ENCODE measurements around the gene CDC42BPG. TPM values are rescaled to one million over a fixed set of nuclear protein-coding genes. Genes with fewer than 3 reads are reported as not detected.

CDC42BPG gene
- total and polyA plus RNA-seq, 9 of the 15 experiments (the other 6 are each of a cell fraction or from before 2014, with no cell fraction given): 0.04 to 8.8 (median 2.1) TPM

DNA sequence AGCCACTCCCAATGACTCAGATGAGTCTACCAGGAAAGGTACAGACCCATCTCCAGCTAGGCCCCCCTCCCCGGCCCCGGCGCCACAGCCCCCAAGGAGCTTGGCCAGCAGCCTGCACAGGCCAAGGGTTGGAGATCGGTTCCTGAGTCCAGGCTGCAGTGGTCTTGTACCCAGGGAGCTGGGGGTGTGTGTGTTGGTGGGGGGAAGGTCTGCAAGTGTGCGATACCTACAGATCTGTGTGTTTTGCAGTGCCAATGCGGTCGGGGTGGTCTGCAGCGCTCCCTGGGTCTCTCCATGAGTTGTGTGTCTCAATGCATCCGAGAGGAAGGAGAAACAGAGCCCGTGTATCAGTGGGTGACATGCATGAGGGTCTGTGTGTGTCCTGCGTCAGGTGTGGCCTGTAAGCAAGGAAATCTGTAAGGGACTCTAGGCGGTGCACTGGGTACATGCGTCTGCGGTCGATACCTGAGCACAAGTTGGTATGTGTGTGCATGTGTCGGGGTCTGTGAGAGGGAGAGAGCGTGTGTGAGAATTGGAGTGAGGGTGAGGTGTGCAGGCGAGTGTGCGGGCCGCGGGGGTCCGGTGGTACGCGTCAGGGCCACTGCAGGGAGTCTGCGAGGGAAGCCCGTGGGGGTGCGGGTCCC, 645 bp downstream of the CDC42BPG start:
- peak overlapping the region; percentile 86 for H3K27ac ChIP-seq (ENCODE audit: extremely low read depth, low read depth, low read length)
- intact Hi-C loops (cut with micrococcal nuclease): loop anchor here (5.0 to 10.0 kb wide), 2 partner anchors 42 to 411 kb away; partner anchors contain the start of gene MAP4K2
- TF ChIP-seq, protein P1, sequence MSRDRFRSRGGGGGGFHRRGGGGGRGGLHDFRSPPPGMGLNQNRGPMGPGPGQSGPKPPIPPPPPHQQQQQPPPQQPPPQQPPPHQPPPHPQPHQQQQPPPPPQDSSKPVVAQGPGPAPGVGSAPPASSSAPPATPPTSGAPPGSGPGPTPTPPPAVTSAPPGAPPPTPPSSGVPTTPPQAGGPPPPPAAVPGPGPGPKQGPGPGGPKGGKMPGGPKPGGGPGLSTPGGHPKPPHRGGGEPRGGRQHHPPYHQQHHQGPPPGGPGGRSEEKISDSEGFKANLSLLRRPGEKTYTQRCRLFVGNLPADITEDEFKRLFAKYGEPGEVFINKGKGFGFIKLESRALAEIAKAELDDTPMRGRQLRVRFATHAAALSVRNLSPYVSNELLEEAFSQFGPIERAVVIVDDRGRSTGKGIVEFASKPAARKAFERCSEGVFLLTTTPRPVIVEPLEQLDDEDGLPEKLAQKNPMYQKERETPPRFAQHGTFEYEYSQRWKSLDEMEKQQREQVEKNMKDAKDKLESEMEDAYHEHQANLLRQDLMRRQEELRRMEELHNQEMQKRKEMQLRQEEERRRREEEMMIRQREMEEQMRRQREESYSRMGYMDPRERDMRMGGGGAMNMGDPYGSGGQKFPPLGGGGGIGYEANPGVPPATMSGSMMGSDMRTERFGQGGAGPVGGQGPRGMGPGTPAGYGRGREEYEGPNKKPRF (IDR thresholded peaks at IDR 0.05; ENCODE audit: low read depth, low read length): no peak
- TF ChIP-seq HIVEP1 (CRISPR knock-in tag; IDR thresholded peaks at IDR 0.05) (peak; percentile 10; the same call in 1 of the 2 replicates), TAF9B (IDR thresholded peaks at IDR 0.05; ENCODE audit: partially characterized antibody) (no peak), HDAC1 (IDR thresholded peaks at IDR 0.05) (peak in 1 of 2 experiments; percentile 62; a peak in 1 of 4 replicates), ZNF146 (CRISPR knock-in tag; IDR thresholded peaks at IDR 0.05; ENCODE audit: unreplicated experiment) (no peak), TRIM28 (IDR thresholded peaks at IDR 0.05) (no peak), RFX1 (IDR thresholded peaks at IDR 0.05) (no peak), TEAD1 (CRISPR knock-in tag; IDR thresholded peaks at IDR 0.05) (0 out of 4 replicates have a peak, but pooled peaks of 1 of the 2 experiments have one; percentile 15), ZC3H8 (IDR thresholded peaks at IDR 0.05) (no peak), HDGF (IDR thresholded peaks at IDR 0.05) (peak; percentile 88), CBFB (CRISPR knock-in tag; IDR thresholded peaks at IDR 0.05) (0 out of 2 replicates have a peak, but pooled peaks have one; percentile 46), CREB1 (IDR thresholded peaks at IDR 0.05) (no peak), CREB1 (CRISPR knock-in tag; IDR thresholded peaks at IDR 0.05) (peak; percentile 31; the same call in 1 of the 2 replicates)
- TF ChIP-seq, protein P2, sequence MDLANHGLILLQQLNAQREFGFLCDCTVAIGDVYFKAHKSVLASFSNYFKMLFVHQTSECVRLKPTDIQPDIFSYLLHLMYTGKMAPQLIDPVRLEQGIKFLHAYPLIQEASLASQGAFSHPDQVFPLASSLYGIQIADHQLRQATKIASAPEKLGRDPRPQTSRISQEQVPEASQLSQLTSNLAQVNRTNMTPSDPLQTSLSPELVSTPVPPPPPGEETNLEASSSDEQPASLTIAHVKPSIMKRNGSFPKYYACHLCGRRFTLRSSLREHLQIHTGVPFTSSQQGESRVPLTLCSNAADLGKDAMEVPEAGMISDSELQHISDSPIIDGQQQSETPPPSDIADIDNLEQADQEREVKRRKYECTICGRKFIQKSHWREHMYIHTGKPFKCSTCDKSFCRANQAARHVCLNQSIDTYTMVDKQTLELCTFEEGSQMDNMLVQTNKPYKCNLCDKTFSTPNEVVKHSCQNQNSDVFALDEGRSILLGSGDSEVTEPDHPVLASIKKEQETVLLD (IDR thresholded peaks at IDR 0.05): 0 out of 2 replicates have a peak, but pooled peaks have one; percentile 28
- TF ChIP-seq, protein P3, sequence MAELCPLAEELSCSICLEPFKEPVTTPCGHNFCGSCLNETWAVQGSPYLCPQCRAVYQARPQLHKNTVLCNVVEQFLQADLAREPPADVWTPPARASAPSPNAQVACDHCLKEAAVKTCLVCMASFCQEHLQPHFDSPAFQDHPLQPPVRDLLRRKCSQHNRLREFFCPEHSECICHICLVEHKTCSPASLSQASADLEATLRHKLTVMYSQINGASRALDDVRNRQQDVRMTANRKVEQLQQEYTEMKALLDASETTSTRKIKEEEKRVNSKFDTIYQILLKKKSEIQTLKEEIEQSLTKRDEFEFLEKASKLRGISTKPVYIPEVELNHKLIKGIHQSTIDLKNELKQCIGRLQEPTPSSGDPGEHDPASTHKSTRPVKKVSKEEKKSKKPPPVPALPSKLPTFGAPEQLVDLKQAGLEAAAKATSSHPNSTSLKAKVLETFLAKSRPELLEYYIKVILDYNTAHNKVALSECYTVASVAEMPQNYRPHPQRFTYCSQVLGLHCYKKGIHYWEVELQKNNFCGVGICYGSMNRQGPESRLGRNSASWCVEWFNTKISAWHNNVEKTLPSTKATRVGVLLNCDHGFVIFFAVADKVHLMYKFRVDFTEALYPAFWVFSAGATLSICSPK (IDR thresholded peaks at IDR 0.05; ENCODE audit: borderline replicate concordance): 0 out of 2 replicates have a peak, but pooled peaks have one; percentile 24
- TF ChIP-seq, protein P4, sequence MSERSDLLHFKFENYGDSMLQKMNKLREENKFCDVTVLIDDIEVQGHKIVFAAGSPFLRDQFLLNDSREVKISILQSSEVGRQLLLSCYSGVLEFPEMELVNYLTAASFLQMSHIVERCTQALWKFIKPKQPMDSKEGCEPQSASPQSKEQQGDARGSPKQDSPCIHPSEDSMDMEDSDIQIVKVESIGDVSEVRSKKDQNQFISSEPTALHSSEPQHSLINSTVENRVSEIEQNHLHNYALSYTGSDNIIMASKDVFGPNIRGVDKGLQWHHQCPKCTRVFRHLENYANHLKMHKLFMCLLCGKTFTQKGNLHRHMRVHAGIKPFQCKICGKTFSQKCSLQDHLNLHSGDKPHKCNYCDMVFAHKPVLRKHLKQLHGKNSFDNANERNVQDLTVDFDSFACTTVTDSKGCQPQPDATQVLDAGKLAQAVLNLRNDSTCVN (CRISPR knock-in tag; IDR thresholded peaks at IDR 0.05): 0 out of 2 replicates have a peak, but pooled peaks have one; percentile 65

More for the DNA sequence above, 645 bp downstream of the CDC42BPG start:
- no peaks in the 10 kb centered on the region for H3K9me3 ChIP-seq (replicated peaks; ENCODE audit: control insufficient read depth, insufficient read depth, low read depth, low read length)
- ChIA-PET POLR2A (interaction anchor here (0.9 to 1.3 kb wide), 4 partner anchors 10 to 253 kb away, joined by 3 to 5 read pairs (median 4); partner anchors contain the start of genes EHD1 and VPS51), CTCF (ENCODE audit: low intra/inter-chr PET ratio) (interaction anchor here (1.3 kb wide), 1 partner anchor 56 kb away, joined by 9 read pairs; no protein-coding TSS in a partner anchor)
- peaks cover 14% of the 10 kb centered on the region; the same call in 2 of the 3 replicates for H3K36me3 ChIP-seq (ENCODE audit: control insufficient read depth, insufficient read depth, low read length)
- peak; percentile 15 for FAIRE-seq
- no peaks in the 10 kb centered on the region for H3K9me1 ChIP-seq (ENCODE audit: control insufficient read depth, insufficient read depth, low read length)
- H3K79me2 ChIP-seq (ENCODE audit: control insufficient read depth, insufficient read depth, low read length): peaks cover 23% of the 10 kb centered on the region; the same call in 2 of the 3 replicates
- peak; percentile 27 to 44 (median 36) for DNase-seq (ENCODE audit: extremely low read depth in 1 of 4, low spot score in 3 of 4)
- H3K4me2 ChIP-seq (ENCODE audit: insufficient read depth, low read length): peak overlapping the region; percentile 99
- ATAC-seq: peak; percentile 2
- no peaks in the 10 kb centered on the region for H4K20me1 ChIP-seq (replicated peaks; ENCODE audit: control insufficient read depth, insufficient read depth, low read length)
- peak overlapping the region; percentile 69 to 92 for H3K9ac ChIP-seq (ENCODE audit: insufficient read depth in 1 of 2, low read depth in 2 of 2, low read length in 2 of 2)
- peak overlapping the region; percentile 56 for H3K4me3 ChIP-seq
- H3K27me3 ChIP-seq (ENCODE audit: control insufficient read depth in 2 of 2, insufficient read depth in 2 of 2, low read length in 2 of 2): no peaks in the 10 kb centered on the region; a peak in 1 of 5 replicates
- H2AFZ ChIP-seq (ENCODE audit: low read depth, low read length): peak overlapping the region; percentile 91
- 16% methylated on average over 19 of the region's 27 CpGs for WGBS (ENCODE audit: insufficient coverage, low coverage, missing lambda C conversion rate)
- BruUV-seq (replicated peaks): TSS peak; percentile 47
- in situ Hi-C loops (cut with MboI): no loop called here
- peaks cover 36 to 71% of the 10 kb centered on the region in 2 experiments for H3K4me1 ChIP-seq (replicated peaks in 1 of 2; ENCODE audit: control insufficient read depth in 2 of 2, insufficient read depth in 2 of 2, low read length in 2 of 2)

Data from K562 (cell line).